CD4-positive, alpha-beta T cell (primary cell): ENCODE results near the gene CHST15. TPM values are rescaled to one million over a fixed set of nuclear protein-coding genes. Genes with fewer than 3 reads are reported as not detected.
A peak's percentile ranks its signal among the peaks of the same experiment; 100 is the strongest.

Source experiments
- ATAC-seq: fragments of 200-7000 bp; cut with Tn5 transposase; one replicate; pipeline ENCODE4 v1.10.0; 2022; ENCODE audit warnings: mild to moderate bottlenecking; ENCODE audit not compliant: poor library complexity
- CTCF ChIA-PET: fragments of 350-600 bp; sonication (Branson Sonifier 250); formaldehyde crosslinking; loops from one replicate; lab custom pipeline; 2021; ENCODE audit warnings: antibody characterized with exemption, inconsistent platforms; lab: Charles Lee
- POLR2A ChIA-PET: fragments of 350-600 bp; sonication (Branson Sonifier 250); formaldehyde crosslinking; loops from one replicate; lab custom pipeline; 2021; ENCODE audit warnings: antibody characterized with exemption, inconsistent platforms; lab: Charles Lee
- DNase-seq, 14 experiments: peaks; one replicate each; pipeline ENCODE4 v3.0.0-alpha.2; 2013 to 2020; ENCODE audit warnings: mixed read lengths in 2 of 14
- H3K27ac ChIP-seq, 2 donors: one replicate each; pipeline versions ENCODE4 v1.5.1 to v1.7.0; 2013; ENCODE audit warnings: low read length in 2 of 2, low read depth in 1 of 2, mild to moderate bottlenecking in 1 of 2
- H3K27me3 ChIP-seq, 2 experiments: 1 replicate in 1 of 2; 2 replicates in 1 of 2; pipeline versions ENCODE4 v1.6.1 to v1.7.0; 2013; ENCODE audit warnings: low read length in 2 of 2, control low read depth in 1 of 2, mild to moderate bottlenecking in 1 of 2, moderate library complexity in 1 of 2; ENCODE audit not compliant: insufficient read depth in 2 of 2, control insufficient read depth in 1 of 2
- H3K36me3 ChIP-seq: one replicate; pipeline ENCODE4 v1.6.1; 2013; ENCODE audit warnings: low read length, control low read depth; ENCODE audit not compliant: insufficient read depth
- H3K4me1 ChIP-seq: one replicate; pipeline ENCODE4 v1.6.1; 2013; ENCODE audit warnings: low read length, control low read depth; ENCODE audit not compliant: insufficient read depth
- H3K4me3 ChIP-seq: one replicate; pipeline ENCODE4 v1.5.1; 2013; ENCODE audit warnings: mild to moderate bottlenecking, low read length, moderate library complexity
- H3K9me3 ChIP-seq, 2 experiments: 1 replicate in 1 of 2; 2 replicates in 1 of 2; pipeline versions ENCODE4 v1.6.1 to v1.7.0; 2013; ENCODE audit warnings: low read length in 2 of 2, mild to moderate bottlenecking in 2 of 2, control low read depth in 1 of 2, moderate library complexity in 1 of 2; ENCODE audit not compliant: control insufficient read depth in 1 of 2, insufficient read depth in 1 of 2
- H3K27ac Mint-ChIP-seq: one replicate; pipeline ENCODE4 v1.8.0; 2020; ENCODE audit warnings: mixed read lengths
- H3K27me3 Mint-ChIP-seq: one replicate; pipeline ENCODE4 v1.8.0; 2021; ENCODE audit warnings: mixed read lengths
- H3K36me3 Mint-ChIP-seq: one replicate; pipeline ENCODE4 v1.8.0; 2021; ENCODE audit warnings: low read depth, mixed read lengths
- H3K4me1 Mint-ChIP-seq: one replicate; pipeline ENCODE4 v1.8.0; 2021; ENCODE audit warnings: low read depth, mixed read lengths
- H3K4me3 Mint-ChIP-seq: one replicate; pipeline ENCODE4 v1.8.0; 2020; ENCODE audit warnings: mild to moderate bottlenecking, mixed read lengths
- H3K9me3 Mint-ChIP-seq: one replicate; pipeline ENCODE4 v1.8.0; 2020; ENCODE audit warnings: mixed read lengths
- CTCF ChIP-seq: fragments of 200-600 bp; IDR thresholded peaks from one replicate; pipeline ENCODE4 v1.8.0; 2022; ENCODE audit warnings: antibody characterized with exemption, mild to moderate bottlenecking
- intact Hi-C, 2 experiments: fragments of 100-400 bp; cut with DNase I in 1 of 2; cut with micrococcal nuclease in 1 of 2; formaldehyde crosslinking; loops; one replicate each; pipeline versions ENCODE4 v1.15.1 to v1.9.0; 2023 to 2025; cut with DNase I, micrococcal nuclease
- total RNA-seq, 174 experiments: library from RNA in 2 of 174; stranded (reverse) in 2 of 174; gene quantifications; one replicate each; pipeline ENCODE4 v1.2.3 and lab custom pipeline; 2021 to 2026

CHST15 gene
- total RNA-seq, 2 experiments from 2014 or later, result 0.42 to 0.52 TPM

- no peaks in the 10 kb centered on the region for H3K36me3 Mint-ChIP-seq
- no peaks in the 10 kb centered on the region for H3K9me3 ChIP-seq
- no peaks in the 10 kb centered on the region for H3K36me3 ChIP-seq
- TF ChIP-seq CTCF, result no peak
- H3K27me3 ChIP-seq, result no peaks in the 10 kb centered on the region
- H3K4me1 ChIP-seq, result peaks cover 12% of the 10 kb centered on the region
- H3K27ac Mint-ChIP-seq, result no peak overlapping the region
- intact Hi-C loops, result no loop called here
- DNase-seq (no peak), ATAC-seq (no peak)
- peaks cover 10% of the 10 kb centered on the region for H3K4me1 Mint-ChIP-seq
- H3K9me3 Mint-ChIP-seq, result no peaks in the 10 kb centered on the region
- no peaks in the 10 kb centered on the region for H3K27me3 Mint-ChIP-seq
- H3K4me3 ChIP-seq, result no peak overlapping the region
- ChIA-PET POLR2A (no interaction called here), CTCF (no interaction called here)
- no peak overlapping the region for H3K27ac ChIP-seq
- no peak overlapping the region for H3K4me3 Mint-ChIP-seq
These were observed 56.1 kb downstream of the CHST15 start for GRCh38 chr10:124037286-124037685.

DNA sequence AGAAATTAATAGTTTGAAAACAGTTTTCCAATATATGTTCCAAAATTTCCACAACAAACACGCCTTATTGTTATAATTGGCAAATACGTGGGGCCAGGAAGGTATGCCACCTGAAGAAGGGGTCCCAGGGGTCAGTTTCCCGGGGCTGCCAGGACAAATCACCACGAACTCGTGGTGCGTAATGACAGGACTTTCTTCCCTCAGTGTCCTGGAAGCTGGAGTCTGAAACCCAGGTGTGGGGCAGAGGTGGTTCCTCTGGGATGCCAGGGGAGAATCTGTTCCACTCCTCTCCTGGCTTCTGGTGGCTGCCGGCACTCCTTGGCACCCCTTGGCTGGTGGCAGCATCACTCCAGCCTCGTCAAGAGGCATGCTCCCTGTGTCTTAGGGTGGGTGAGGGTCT is 56.7 kb downstream of the CHST15 start:
- POLR2A ChIA-PET, result no interaction called here
- intact Hi-C loops, result no loop called here
- no peaks in the 10 kb centered on the region for H3K36me3 ChIP-seq

DNA sequence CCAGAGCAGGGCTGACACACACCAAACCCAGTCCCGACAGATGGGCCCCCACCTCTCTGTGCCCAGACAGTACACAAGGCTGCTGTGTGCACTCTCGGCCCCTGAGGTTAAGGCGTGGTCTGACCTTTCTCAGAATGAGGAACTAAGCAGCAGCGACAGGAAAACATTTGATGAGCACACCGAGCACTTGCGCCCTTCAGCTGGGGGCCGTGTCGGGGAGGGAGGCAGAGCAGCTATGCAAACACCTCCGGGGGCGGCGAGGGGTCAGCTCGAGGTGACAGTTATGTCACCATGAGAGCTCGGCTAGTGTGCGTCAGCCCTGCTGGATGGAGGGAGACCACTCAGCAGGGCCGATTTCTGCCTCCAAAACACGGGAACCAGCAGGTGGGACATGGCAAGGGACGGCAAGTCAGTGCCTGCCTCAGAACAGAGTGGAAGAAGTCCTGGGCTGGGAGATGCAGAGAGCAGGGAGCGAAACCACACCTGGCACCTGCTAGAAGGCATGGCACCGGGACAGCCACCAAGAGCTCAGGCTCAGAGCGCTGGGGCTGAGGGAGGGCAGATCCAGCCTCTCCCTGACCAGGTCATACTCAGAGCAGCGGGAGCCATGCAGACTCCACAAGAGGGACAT is 57.4 kb downstream of the CHST15 start:
- Mint-ChIP-seq H3K36me3 (no peaks in the 10 kb centered on the region), H3K27ac (no peak overlapping the region), H3K27me3 (no peaks in the 10 kb centered on the region), H3K4me3 (no peak overlapping the region), H3K4me1 (peaks cover 10% of the 10 kb centered on the region), H3K9me3 (no peaks in the 10 kb centered on the region)
- Histone ChIP-seq H3K9me3 (no peaks in the 10 kb centered on the region), H3K36me3 (no peaks in the 10 kb centered on the region), H3K27ac (no peak overlapping the region), H3K4me3 (peak overlapping the region; percentile 16), H3K27me3 (no peaks in the 10 kb centered on the region), H3K4me1 (peaks cover 12% of the 10 kb centered on the region)
- no peak for TF ChIP-seq CTCF
- intact Hi-C loops, result no loop called here
- ChIA-PET CTCF (no interaction called here), POLR2A (no interaction called here)
- DNase-seq (peak in 7 of 14 experiments; percentile 1 to 69 (median 45)), ATAC-seq (peak; percentile 59)

More for the DNA sequence above, 56.7 kb downstream of the CHST15 start:
- no peak overlapping the region for H3K27ac Mint-ChIP-seq
- peaks cover 10% of the 10 kb centered on the region for H3K4me1 Mint-ChIP-seq
- Histone ChIP-seq H3K4me1 (peaks cover 12% of the 10 kb centered on the region), H3K9me3 (no peaks in the 10 kb centered on the region), H3K4me3 (no peak overlapping the region), H3K27ac (no peak overlapping the region), H3K27me3 (no peaks in the 10 kb centered on the region)
- DNase-seq (no peak), ATAC-seq (no peak)
- H3K9me3 Mint-ChIP-seq, result no peaks in the 10 kb centered on the region
- H3K36me3 Mint-ChIP-seq, result no peaks in the 10 kb centered on the region
- no peaks in the 10 kb centered on the region for H3K27me3 Mint-ChIP-seq
- no peak overlapping the region for H3K4me3 Mint-ChIP-seq
- TF ChIP-seq CTCF, result no peak
- CTCF ChIA-PET, result no interaction called here
